GM06990 (cell line): Measurements from ENCODE around the gene TSPAN2.

Experiments used
- DNase-seq: peaks from one replicate; pipeline ENCODE4 v3.0.0-alpha.2; 2011; ENCODE audit not compliant: insufficient read length; ENCODE audit errors: extremely low read depth
- H3K27me3 ChIP-seq: replicated peaks from 2 replicates; pipeline ENCODE4 v1.6.0; 2011; ENCODE audit warnings: low read length; ENCODE audit not compliant: control insufficient read depth, insufficient read depth
- H3K36me3 ChIP-seq: 2 replicates; pipeline ENCODE4 v1.5.1; 2011; ENCODE audit warnings: low read length; ENCODE audit not compliant: control insufficient read depth, insufficient read depth
- H3K4me3 ChIP-seq: replicated peaks from 2 replicates; pipeline ENCODE4 v1.5.1; 2011; ENCODE audit warnings: low read depth, mild to moderate bottlenecking, control low read depth, low read length
- TF ChIP-seq, protein P1 (sequence below): IDR thresholded peaks from 2 replicates; pipeline ENCODE4 v1.5.1; 2011; ENCODE audit warnings: low read length, control low read depth, mild to moderate bottlenecking, inconsistent platforms; ENCODE audit not compliant: insufficient read depth, poor library complexity, severe bottlenecking

Gene TSPAN2

GRCh38 chr1:115088871-115089419 lies 358 bp downstream of the TSPAN2 start:
- H3K36me3 ChIP-seq = no peaks in the 10 kb centered on the region
- TF ChIP-seq, protein P1, sequence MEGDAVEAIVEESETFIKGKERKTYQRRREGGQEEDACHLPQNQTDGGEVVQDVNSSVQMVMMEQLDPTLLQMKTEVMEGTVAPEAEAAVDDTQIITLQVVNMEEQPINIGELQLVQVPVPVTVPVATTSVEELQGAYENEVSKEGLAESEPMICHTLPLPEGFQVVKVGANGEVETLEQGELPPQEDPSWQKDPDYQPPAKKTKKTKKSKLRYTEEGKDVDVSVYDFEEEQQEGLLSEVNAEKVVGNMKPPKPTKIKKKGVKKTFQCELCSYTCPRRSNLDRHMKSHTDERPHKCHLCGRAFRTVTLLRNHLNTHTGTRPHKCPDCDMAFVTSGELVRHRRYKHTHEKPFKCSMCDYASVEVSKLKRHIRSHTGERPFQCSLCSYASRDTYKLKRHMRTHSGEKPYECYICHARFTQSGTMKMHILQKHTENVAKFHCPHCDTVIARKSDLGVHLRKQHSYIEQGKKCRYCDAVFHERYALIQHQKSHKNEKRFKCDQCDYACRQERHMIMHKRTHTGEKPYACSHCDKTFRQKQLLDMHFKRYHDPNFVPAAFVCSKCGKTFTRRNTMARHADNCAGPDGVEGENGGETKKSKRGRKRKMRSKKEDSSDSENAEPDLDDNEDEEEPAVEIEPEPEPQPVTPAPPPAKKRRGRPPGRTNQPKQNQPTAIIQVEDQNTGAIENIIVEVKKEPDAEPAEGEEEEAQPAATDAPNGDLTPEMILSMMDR = no peak
- DNase-seq = no peak
- no peak overlapping the region for H3K4me3 ChIP-seq
- peaks cover 1% of the 10 kb centered on the region for H3K27me3 ChIP-seq

- no peaks in the 10 kb centered on the region for H3K36me3 ChIP-seq
- TF ChIP-seq, protein P1 = no peak
- H3K4me3 ChIP-seq = no peak overlapping the region
- no peak for DNase-seq
- peaks cover 1% of the 10 kb centered on the region for H3K27me3 ChIP-seq
Observed at GRCh38 chr1:115088115-115088778, 1.1 kb downstream of the TSPAN2 start.

GRCh38 chr1:115086176-115086830 lies 3.0 kb downstream of the TSPAN2 start:
- DNase-seq = no peak
- Histone ChIP-seq H3K36me3 (no peaks in the 10 kb centered on the region), H3K27me3 (peaks cover 1% of the 10 kb centered on the region), H3K4me3 (no peak overlapping the region)
- TF ChIP-seq, protein P1 = no peak

DNA sequence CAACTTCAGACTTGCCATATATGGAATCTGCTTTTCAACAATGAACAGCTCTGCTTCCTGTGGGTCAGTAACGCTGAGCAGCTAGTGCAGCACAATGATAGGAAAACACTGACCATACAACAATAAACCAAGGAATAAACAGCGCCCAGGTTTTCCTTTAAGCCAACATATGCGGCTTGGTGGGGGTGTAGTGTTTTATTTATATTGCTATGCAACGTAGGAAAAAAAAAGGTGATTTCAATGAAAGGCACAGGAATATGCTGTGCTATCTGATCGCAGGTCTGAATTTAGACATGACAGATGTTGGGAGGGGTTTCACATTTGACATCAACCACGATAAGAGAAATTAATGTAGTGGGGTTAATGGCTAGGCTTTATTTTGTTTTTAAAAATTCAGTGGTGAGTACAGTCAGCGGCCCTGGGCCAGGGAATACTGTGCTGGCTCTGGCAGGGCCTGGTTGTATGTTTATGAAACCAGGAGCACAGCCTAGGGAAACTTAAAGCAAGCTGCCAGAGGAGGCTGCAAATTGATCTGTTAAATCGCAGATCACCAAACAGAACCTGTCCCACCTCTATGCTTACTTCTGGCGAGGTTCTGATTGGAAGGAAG lies 4.3 kb downstream of the TSPAN2 start:
- H3K36me3 ChIP-seq = no peaks in the 10 kb centered on the region
- TF ChIP-seq, protein P1 = no peak
- no peaks in the 10 kb centered on the region; the same call in none of the 2 replicates for H3K27me3 ChIP-seq
- DNase-seq = no peak
- H3K4me3 ChIP-seq = no peak overlapping the region

DNA sequence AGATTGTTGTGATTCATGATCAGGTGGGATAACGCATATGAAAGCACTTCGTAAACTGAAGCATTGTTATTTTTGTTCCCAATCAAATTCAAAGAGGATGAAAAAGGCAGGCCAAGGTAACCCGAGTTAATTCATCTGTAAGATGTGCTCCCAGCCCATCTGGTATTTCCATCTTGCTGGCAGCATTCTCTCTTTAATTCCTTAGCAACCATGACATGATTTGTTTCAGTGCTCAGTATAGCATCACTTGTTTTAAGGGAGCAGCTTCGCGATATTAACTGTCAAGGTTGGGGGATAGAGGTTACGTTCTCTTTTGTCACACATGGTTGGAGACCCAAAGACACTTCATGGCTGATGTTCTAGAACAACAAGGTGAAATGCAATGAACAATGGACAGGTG lies 6.4 kb downstream of the TSPAN2 start:
- TF ChIP-seq, protein P1 = no peak
- Histone ChIP-seq H3K36me3 (no peaks in the 10 kb centered on the region), H3K4me3 (no peak overlapping the region), H3K27me3 (no peaks in the 10 kb centered on the region; the same call in none of the 2 replicates)
- DNase-seq = no peak
